BE2C (cell line): Measurements from ENCODE around the gene PLTP. TPM values are rescaled to one million over a fixed set of nuclear protein-coding genes. Genes with fewer than 3 reads are reported as not detected.
"Not testable (repeated sequence)": the region's sequence is repeated elsewhere in the genome, so short reads cannot be mapped to it uniquely, and the experiment has no call there.

ENCODE experiments used
- DNase-seq: peaks from one replicate; pipeline ENCODE4 v3.0.0-alpha.2; 2020
- H3K27me3 ChIP-seq: fragments of 250-450 bp; sonication (Bioruptor Pico); 2 replicates; pipeline ENCODE4 v1.5.1; 2020; ENCODE audit warnings: mild to moderate bottlenecking
- H3K36me3 ChIP-seq: fragments of 250-450 bp; sonication (Bioruptor Pico); 2 replicates; pipeline ENCODE4 v1.5.1; 2020; ENCODE audit warnings: mild to moderate bottlenecking
- H3K4me1 ChIP-seq: fragments of 250-450 bp; sonication (Bioruptor Pico); 2 replicates; pipeline ENCODE4 v1.5.1; 2020
- H3K4me3 ChIP-seq: 2 replicates; pipeline ENCODE4 v1.5.1; 2011; ENCODE audit warnings: low read depth, low read length
- H3K9me3 ChIP-seq: fragments of 250-450 bp; sonication (Bioruptor Pico); 2 replicates; pipeline ENCODE4 v1.5.1; 2020
- polyA plus RNA-seq: library from polyadenylated mRNA; unstranded; fragments of >200 nt; gene quantifications from one replicate; pipeline ENCODE4 v1.2.1, GENCODE V29; 2012; ENCODE audit warnings: low read depth, missing spikeins; ENCODE audit not compliant: insufficient read length, insufficient read depth
- TF ChIP-seq, protein P1 (sequence below): IDR thresholded peaks from 2 replicates; pipeline ENCODE4 v1.5.1; 2012; ENCODE audit warnings: mild to moderate bottlenecking, low read depth, low read length

PLTP gene
- polyA plus RNA-seq = 81.3 TPM

DNA sequence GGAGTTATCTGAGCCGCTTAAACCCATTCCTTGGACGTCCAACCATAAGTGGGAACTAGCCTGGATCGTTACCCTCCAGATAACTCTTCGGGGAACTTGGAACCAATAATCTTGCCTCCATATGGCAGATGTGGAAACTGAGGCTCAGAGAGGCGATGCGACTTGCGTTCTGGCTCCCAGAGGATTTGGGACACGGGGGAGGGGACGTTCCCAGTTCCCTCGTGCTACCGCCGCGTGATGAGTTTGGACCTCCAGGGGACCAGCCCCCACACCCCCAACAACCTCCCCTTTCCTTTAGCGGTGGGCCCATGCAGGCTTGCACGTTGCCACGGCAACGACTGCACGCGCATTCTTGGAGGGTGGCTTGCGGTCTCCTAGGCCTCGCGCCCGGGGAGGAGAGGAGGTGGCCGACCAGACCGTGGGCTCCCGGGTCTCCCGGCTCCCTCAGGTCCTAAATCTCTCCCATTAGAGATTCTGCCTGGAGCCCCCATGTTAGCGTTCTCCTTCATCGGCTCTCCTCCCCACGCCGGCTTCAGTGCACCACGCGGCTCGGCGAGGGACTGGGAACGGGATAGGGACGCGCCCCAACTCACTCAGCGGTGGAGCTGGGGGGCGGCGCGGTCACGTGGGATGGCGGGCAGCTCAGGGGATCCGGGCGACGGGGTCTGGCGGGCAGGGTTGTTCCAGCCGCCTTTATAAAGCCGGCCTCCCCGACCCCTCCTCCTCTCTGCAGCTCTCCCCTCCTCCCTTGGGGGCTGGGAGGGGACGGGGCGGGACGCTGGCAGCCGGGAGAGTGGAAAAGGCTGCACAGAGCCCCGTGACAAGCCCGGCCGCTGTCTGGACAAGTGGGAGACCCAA is at the start of gene PLTP:
Gene PLTP (minus strand): TSS at position 670 of the 858 bp plus-strand sequence. CDS start 703 bp downstream, outside the sequence.
- Histone ChIP-seq H3K9me3 (no peaks in the 10 kb centered on the region), H3K4me1 (no peaks in the 10 kb centered on the region), H3K36me3 (peaks cover 10% of the 10 kb centered on the region), H3K27me3 (no peaks in the 10 kb centered on the region), H3K4me3 (peak within 1 kb of the TSS; percentile 69)
- TF ChIP-seq, protein P1, sequence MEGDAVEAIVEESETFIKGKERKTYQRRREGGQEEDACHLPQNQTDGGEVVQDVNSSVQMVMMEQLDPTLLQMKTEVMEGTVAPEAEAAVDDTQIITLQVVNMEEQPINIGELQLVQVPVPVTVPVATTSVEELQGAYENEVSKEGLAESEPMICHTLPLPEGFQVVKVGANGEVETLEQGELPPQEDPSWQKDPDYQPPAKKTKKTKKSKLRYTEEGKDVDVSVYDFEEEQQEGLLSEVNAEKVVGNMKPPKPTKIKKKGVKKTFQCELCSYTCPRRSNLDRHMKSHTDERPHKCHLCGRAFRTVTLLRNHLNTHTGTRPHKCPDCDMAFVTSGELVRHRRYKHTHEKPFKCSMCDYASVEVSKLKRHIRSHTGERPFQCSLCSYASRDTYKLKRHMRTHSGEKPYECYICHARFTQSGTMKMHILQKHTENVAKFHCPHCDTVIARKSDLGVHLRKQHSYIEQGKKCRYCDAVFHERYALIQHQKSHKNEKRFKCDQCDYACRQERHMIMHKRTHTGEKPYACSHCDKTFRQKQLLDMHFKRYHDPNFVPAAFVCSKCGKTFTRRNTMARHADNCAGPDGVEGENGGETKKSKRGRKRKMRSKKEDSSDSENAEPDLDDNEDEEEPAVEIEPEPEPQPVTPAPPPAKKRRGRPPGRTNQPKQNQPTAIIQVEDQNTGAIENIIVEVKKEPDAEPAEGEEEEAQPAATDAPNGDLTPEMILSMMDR = no peak
- peak; percentile 87 for DNase-seq

DNA sequence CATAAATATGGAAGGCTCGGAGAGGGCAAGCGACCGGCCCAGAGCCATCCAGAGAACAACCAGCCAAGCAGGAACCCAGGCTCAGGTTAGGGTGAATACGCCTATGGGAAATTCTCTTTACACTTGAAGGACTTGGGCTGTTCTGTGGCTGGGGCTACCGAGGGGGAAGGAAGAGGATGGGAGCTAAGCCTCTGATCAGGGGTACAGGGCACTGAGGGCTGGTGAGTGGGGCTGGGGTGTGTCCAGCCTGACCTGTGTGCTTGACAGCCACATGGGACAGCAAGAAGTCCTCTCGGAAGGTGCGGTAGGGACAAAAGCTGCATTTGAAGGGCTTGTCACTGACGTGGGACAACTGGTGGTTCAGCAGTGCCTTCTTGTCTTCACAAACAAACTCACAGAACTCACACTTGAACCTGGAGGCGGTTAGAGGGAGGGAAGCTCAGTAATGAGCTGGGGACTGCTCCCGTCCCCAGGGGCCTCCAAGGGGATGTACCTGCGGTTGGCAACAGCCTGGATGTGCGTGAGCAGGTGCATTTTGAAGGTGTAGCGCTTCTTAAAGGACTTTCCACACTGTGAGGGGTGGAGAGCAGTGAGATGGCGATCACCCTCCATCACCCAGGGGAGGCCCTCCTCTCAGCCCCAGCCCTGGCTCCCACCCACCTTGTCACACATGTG is 48.1 kb upstream of the PLTP start:
- no peak overlapping the region for H3K4me3 ChIP-seq
- peaks cover 60% of the 10 kb centered on the region for H3K36me3 ChIP-seq
- H3K9me3 ChIP-seq = no peaks in the 10 kb centered on the region
- no peaks in the 10 kb centered on the region for H3K4me1 ChIP-seq
- TF ChIP-seq, protein P1 = no peak
- no peaks in the 10 kb centered on the region for H3K27me3 ChIP-seq
- DNase-seq = no peak

DNA sequence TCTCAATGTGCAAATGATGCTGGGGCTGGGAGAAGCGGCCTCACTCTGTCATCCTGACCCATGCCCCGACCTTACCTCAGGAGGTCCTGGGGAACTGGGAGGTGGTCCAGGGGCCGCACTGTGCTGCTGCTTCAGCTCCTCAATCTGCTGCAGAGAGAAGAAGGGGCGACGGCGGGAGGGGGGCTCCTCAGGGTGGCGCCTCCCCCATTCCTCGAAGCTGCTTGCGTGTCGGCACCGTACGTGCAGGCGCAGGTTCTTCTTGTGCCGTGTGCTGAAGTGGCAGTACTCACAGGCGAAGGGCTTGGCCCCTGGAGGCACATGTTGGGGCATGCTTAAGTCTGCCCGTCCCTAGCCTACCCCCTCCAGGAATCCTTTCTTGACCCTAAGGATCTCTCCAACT is 47.2 kb upstream of the PLTP start:
- TF ChIP-seq, protein P1 = no peak
- Histone ChIP-seq H3K4me3 (no peak overlapping the region), H3K36me3 (peaks cover 58% of the 10 kb centered on the region), H3K27me3 (no peaks in the 10 kb centered on the region), H3K9me3 (no peaks in the 10 kb centered on the region), H3K4me1 (no peaks in the 10 kb centered on the region)
- no peak for DNase-seq

- Histone ChIP-seq H3K36me3 (peaks cover 55% of the 10 kb centered on the region), H3K4me1 (no peaks in the 10 kb centered on the region), H3K9me3 (no peaks in the 10 kb centered on the region), H3K4me3 (no peak overlapping the region), H3K27me3 (no peaks in the 10 kb centered on the region)
- DNase-seq = no peak
- TF ChIP-seq, protein P1 = no peak
Measured at GRCh38 chr20:45958593-45958992, 46.6 kb upstream of the PLTP start.

GRCh38 chr20:45957021-45957941 is 45.3 kb upstream of the PLTP start:
- peaks cover 57% of the 10 kb centered on the region for H3K36me3 ChIP-seq

GRCh38 chr20:45956326-45956725 is 44.4 kb upstream of the PLTP start:
- not testable (repeated sequence) for H3K9me3 ChIP-seq, DNase-seq, H3K4me3 ChIP-seq, H3K27me3 ChIP-seq, H3K4me1 ChIP-seq
- peaks cover 59% of the 10 kb centered on the region for H3K36me3 ChIP-seq

More at GRCh38 chr20:45957021-45957941, 45.3 kb upstream of the PLTP start:
- H3K27me3 ChIP-seq = no peaks in the 10 kb centered on the region
- TF ChIP-seq, protein P1 = no peak
- no peaks in the 10 kb centered on the region for H3K4me1 ChIP-seq
- H3K9me3 ChIP-seq = no peaks in the 10 kb centered on the region
- no peak overlapping the region for H3K4me3 ChIP-seq
- DNase-seq = no peak
